HG02642 (cell line): ENCODE measurements around the gene TEAD3.

Source experiments
- ATAC-seq: cut with Tn5 transposase; IDR thresholded peaks from one replicate; pipeline ENCODE4 v1.9.1; 2021; ENCODE audit warnings: mild to moderate bottlenecking; ENCODE audit not compliant: unreplicated experiment, poor library complexity

The TEAD3 gene

DNA sequence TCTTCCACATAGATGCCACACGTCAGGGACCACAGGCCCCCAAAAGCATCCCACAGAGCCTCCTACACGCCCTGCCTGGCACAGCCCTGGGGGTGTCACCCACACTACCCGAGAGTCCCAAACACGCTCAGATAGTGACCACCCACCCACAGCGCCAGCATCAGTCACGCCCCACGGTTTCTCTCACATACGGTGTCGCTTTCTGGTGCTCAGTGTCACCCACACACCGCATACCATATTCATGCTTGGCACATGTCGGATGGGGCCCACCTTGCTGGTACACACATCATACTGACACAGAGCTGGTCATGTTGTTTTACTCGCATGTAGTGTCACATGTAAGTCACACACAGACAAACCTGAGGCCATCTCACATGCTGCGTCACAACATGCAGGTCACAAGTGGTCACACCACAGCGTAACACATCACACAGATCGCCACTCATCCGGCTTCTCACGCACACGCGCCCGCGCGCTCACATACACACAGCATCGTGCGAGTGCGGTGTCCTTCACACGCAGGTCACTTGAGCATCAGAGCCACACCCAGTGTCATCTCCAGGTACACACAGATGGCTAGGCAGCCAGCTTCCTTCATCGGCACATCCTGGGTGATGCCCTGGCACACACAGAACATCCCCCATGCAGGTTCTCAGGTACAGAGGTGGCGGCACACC is 3.4 kb downstream of the TEAD3 start:
- no peak for ATAC-seq

DNA sequence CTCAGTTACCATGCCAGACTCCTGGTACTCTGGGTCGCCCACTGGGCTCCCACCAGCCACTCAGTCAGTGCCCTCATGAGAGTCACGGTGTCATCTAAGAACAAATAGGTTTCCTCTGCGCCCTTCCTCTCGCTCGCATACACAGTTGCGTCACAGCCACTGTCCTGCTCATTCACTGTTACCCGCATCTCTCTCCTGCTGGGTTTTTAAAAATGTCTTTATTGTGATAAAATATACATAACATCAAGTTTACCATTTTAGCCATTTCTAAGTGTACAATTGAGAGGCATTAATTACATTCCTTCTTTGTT is 4.0 kb downstream of the TEAD3 start:
- no peak for ATAC-seq

GRCh38 chr6:35492258-35492973 is 4.5 kb downstream of the TEAD3 start:
- ATAC-seq, result no peak

DNA sequence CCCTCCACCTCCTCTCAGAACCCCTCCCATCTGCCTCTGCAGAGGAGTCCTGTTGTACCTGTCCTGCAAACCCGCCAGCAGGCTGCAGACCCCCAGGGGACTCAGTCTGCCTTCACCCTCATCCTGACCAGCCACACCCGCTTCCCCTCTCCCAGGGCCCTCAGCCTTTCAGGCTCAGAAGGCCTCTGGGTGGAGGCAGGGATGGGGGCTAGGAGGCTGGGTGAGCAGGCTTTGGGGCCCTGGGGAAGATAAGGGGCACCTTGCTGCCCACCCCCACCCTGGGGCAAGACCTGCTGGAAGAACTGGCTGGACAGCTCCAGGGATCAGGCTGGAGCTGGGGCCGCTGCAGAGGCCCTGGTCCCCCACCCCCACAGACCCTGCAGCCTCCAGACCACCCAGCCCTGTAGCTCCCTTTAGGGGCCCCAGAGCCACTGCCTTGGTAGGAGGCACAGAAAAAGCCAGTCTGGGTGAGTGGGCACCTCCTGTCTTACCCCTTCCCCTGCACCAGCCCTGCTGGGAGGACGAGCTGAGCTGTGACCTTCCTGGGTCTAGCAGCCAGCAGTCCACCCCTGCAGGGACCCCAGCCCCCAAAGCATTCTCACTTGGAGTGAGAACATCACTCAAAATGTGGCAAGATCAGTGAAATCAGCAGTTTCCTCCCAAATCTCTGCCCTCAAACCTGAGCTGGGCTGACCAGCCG is 5.2 kb downstream of the TEAD3 start:
- ATAC-seq, result no peak

DNA sequence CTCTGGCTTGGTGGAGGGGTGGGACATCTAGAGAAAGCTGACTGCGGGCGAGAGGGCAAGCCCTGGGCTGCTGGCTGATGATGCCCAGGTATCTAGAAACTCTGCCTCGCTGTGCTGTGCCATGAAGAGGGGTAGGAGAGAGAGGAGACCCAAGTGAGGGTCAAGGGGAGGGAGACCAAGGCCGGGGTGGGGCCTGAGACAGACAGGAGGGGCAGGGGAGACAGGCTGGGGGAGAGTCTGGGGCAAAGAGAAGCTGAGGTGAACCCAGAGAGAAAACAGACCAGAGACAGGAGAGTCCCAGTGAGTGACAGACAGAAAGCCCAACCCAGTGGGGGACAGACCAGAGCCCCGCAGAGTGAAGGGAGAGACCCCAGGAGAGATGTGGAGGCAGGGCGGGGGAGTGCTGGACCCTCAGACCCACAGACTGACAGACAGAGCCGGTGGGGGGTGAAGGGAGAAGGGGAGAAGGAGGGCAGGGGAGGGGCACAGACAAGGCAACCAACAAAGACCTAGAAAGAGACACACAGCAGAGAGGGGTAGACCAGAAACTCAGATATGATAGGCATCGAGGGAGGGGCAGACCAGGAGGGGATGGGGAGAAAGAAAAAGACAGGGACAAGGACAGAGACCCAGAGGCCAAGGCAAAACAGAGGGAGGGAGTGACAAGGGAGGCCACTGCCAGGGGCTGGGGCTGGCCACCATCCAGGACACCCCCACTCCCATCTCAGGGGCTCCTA is 5.9 kb downstream of the TEAD3 start:
- ATAC-seq, result no peak

- ATAC-seq, result no peak
These were observed 6.7 kb downstream of the TEAD3 start for GRCh38 chr6:35489995-35490791.

DNA sequence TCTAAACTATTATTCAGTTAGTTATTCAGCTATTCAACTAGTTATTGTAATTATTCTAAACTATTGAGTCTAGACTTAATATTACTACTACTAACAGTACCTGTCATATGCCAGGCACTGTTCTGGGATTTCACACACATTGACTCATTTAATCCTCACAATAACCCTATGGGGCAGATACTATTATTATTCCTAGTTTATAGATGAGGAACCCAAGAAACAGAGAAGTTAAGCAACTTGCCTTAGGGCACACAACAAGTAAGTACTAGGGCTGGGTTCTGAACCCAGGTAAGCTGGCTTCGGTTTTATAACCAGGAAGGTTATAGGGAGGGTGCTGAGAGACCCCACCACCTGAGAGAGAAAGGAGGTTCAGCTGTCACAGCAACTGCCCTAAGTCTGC is 7.8 kb downstream of the TEAD3 start:
- no peak for ATAC-seq

GRCh38 chr6:35488517-35488862 is 8.4 kb downstream of the TEAD3 start:
- ATAC-seq, result no peak

GRCh38 chr6:35487658-35488516 is 9.0 kb downstream of the TEAD3 start:
- no peak for ATAC-seq

DNA sequence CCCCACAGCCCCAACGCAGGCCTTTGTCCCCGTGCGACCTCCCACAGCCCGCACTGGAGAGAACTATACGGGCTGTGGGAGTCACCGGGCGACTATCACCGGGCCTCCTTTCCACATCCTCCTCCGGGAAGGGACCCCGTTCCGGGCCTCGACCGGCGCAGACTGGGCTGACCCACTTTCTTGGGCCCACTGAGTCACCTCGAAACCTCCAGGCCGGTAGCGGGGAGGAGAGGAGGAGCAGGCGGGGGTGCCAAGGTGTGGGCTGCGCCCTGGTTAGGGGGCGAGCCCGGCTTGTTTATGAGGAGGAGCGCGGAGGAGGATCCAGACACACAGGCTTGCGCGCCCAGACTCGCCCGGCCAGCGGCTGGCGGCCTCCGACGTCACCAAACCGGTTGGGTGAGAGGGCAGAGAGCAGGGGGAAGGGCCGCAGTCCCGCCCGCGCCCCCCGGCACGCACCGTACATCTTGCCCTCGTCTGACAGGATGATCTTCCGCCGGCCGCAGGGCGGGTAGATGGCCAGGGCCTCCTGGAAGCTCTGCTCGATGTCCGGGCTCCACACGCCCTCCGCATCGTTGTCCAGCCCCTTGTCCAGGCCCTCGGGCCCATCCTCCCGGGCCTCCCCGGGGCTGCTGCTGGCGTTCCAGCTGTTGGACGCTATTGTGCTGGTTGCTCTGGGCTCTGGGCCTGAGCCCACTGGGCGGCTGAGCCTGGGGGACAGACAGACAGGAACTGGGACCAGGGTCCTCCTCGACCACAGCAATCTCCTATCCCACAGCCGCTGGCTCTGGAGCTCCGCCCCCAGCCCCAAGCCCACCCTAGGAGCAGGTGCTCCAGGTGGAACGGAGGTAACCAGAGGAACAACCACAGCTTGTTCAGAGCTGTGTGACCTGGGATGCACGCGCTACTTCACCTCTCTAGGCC is 10.6 kb downstream of the TEAD3 start:
- ATAC-seq, result no peak

GRCh38 chr6:35485402-35485877 is 11.4 kb downstream of the TEAD3 start:
- no peak for ATAC-seq

GRCh38 chr6:35484921-35485392 is 11.9 kb downstream of the TEAD3 start:
- no peak for ATAC-seq

DNA sequence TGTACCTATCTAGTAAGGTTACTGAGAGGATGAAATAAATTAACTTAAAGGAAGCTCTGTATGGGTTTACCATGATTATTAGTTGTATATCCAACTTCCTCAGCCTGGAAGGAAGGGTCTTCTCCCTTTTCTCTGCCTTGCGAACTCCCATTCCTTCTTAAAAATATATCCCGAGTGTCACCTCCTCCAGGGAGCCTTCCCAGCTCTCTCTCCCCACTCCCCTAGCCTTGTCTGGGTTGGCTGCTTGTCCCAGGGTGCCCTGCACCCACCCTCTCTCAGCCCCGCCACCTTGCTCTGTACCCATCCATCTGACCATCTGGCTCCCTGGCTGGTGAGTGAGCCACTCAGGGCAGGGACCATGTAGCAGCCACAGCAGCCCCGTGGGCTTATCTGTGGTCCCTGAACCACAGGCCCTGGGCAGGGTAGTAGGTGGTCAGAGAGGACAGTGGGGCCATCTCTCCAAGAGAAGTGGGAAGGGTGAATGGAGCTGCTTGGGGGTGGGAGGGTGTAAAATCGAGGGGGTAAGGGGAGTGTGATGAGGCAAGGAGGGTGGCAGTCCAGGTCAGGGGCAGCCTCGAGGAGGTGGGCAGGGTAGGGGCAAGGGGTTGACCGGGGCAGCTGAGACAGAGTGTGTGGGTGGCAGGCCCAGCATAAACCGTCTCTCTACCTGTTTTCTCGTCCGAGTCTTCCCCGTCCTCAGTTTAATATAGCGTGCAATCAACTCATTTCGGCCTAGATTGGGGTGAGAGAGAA is 12.8 kb downstream of the TEAD3 start:
- no peak for ATAC-seq

DNA sequence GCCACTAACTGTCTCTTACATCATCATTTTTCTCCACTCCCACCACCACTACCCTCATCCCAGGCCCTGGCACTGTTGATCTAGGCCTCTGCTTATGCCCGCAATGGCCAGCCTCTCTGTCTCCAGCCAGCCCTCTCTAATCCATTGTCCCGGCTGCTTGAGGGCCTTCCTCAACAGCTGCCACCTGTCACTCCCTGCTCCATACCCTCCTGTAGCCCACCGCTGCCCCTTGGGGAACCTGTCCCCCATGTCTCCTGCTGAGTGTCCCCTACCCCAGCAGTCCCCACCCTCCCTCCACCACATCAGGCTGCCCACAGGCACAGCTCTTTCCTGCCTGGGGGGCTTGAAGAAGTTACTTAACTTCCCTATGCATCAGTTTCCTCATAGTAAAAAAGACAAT is 13.4 kb downstream of the TEAD3 start:
- ATAC-seq, result no peak

DNA sequence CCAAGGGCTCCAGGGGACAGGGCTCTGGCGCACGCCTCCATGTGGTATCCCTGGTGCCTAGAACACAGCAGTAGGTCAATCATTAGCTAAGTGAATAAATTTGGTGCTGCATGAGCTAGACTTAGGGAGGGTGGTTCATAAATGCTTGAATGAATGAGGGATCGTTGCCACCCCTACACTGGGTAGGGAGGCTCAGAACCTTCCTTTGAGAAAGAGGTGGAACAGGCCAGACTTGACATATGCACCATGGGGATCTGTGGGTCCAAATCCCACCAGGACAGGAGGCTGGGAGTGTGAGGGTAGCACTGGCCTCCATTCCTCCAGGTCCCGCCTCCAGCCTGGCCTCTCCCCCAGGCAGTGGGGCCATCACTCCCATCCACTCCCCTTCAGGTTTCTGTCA is 13.8 kb downstream of the TEAD3 start:
- ATAC-seq, result no peak

- ATAC-seq, result no peak
These were observed 15.7 kb downstream of the TEAD3 start for GRCh38 chr6:35481226-35481625.

GRCh38 chr6:35480176-35480575 is 16.7 kb downstream of the TEAD3 start:
- ATAC-seq, result no peak
